Activated effector memory CD4-positive, alpha-beta T cell treated with Interleukin-2 at 50 U/mL for 16 hours (primary cell): Measurements from ENCODE around the gene PRSS1.
"Not testable (repeated sequence)": the region's sequence is repeated elsewhere in the genome, so short reads cannot be mapped to it uniquely, and the experiment has no call there.

Experiments
- DNase-seq: peaks from one replicate; pipeline ENCODE4 v3.0.0-alpha.2; 2020

Gene PRSS1

GRCh38 chr7:142748410-142748809 lies 862 bp upstream of the PRSS1 start:
- not testable (repeated sequence) for DNase-seq

DNA sequence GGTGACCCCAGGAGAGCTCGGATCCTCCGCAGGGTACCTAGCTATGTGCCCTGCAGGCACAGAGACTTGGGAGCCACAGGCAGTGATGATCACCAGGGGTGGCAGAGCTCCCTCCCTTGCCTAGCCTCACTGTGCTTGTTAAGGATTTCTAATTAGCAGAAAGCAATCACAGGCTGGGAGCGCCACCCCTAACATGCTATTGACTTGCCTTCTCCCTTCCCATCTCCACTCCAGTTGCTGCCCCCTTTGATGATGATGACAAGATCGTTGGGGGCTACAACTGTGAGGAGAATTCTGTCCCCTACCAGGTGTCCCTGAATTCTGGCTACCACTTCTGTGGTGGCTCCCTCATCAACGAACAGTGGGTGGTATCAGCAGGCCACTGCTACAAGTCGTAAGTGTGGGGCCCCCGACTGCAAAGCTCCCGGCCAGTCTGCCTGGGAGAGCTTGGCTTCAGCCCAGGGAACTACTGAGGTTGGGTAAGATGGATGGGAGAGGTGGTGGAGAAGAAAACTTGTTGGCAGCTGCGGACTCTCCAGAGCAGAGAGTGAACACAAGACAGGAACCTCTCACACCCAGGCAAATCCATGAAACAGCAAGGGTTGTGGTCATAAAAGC lies 1.2 kb downstream of the PRSS1 start:
- no peak for DNase-seq

GRCh38 chr7:142751526-142752175 lies 2.4 kb downstream of the PRSS1 start:
- not testable (repeated sequence) for DNase-seq

GRCh38 chr7:142752376-142753225 lies 3.3 kb downstream of the PRSS1 start:
- no peak for DNase-seq

- DNase-seq: no peak
These were observed 4.1 kb downstream of the PRSS1 start for GRCh38 chr7:142753366-142753765.

- DNase-seq: not testable (repeated sequence)
These were observed 4.7 kb downstream of the PRSS1 start for GRCh38 chr7:142753925-142754491.

- DNase-seq: no peak
These were observed 5.7 kb downstream of the PRSS1 start for GRCh38 chr7:142754681-142755575.

- DNase-seq: not testable (repeated sequence)
These were observed 9.0 kb downstream of the PRSS1 start for GRCh38 chr7:142758312-142758711.

GRCh38 chr7:142759433-142759832 lies 10.2 kb downstream of the PRSS1 start:
- DNase-seq: no peak

DNA sequence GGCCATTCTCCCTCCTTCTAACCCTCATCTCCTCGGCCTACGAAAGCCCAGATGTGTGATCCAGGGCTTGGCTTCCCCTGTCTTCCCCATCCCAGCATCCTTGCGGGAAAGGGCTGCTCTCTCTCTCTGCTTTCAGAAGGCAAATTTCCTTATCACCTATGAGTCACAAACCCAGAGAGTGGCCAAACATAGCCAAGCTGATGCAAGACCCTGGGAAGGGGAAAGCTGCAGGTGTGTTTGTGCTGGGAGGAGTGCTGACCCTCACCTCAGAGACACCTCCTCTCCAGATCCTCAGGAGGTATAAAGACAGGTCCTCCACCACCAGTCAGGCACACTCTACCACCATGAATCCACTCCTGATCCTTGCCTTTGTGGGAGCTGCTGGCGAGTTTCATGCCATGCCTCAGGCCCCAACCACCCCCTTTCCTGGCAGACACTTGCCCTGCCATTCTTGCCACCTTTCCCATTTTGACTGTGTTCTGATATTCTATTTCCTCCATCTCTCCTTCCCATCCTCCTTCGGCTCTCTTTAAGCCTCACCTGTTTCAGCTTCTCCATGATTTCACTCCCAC lies 10.9 kb downstream of the PRSS1 start:
- DNase-seq: no peak

DNA sequence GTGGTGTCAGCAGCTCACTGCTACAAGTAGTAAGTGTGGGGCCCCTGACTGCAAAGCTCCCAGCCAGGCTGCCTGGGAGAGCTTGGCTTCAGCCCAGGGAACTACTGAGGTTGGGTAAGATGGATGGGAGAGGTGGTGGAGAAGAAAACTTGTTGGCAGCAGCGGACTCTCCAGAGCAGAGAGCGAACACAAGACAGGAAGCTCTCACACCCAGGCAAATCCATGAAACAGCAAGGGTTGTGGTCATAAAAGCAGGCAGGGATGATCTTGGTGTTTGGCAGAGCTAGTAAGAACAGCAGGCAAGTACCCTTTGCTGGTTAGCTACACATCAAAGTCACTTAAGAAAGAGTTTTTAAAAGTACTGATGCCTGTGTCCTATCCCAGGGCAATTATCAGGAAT lies 12.3 kb downstream of the PRSS1 start:
- not testable (repeated sequence) for DNase-seq

DNA sequence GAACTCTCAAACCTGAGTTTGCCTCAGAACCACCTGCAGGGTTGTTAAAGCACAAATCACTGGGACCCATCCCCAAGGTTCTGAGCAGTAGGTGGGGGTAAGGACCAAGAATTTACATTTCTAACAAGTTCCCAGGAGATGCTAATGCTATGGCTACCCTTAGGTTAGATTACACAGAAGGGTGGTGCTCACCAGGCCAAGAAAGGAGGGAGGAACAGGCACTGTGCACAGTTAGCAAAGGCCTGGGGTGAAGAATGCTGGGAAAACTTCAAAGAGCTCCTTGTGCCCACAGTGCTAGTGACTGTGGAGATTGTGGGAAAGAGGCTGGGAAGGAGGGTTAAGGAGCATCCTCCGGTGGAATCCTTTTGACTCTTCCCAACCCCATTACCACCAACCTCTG lies 12.8 kb downstream of the PRSS1 start:
- no peak for DNase-seq

GRCh38 chr7:142767451-142767850 lies 18.2 kb downstream of the PRSS1 start:
- no peak for DNase-seq

DNA sequence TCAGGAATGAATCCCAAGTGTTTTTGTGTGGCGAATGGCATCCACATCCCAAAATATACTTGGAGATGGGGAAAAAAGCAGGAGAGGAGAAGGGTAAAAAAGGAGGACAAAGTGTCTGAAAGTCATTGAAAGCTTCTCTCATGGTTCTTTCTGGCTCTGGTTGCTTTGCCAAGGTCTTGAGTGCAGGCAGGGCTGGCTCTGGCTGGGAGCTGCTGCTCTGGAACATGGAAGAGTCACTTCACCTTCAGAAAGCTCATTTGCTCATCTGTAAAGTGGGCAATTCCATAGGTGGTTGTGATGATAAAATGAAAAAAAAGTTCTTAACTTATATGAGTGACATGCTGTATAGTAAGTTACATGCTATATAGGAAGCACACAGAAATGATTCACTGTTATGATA lies 18.6 kb downstream of the PRSS1 start:
- DNase-seq: no peak

- not testable (repeated sequence) for DNase-seq
These were observed 19.6 kb downstream of the PRSS1 start for GRCh38 chr7:142768885-142769284.

DNA sequence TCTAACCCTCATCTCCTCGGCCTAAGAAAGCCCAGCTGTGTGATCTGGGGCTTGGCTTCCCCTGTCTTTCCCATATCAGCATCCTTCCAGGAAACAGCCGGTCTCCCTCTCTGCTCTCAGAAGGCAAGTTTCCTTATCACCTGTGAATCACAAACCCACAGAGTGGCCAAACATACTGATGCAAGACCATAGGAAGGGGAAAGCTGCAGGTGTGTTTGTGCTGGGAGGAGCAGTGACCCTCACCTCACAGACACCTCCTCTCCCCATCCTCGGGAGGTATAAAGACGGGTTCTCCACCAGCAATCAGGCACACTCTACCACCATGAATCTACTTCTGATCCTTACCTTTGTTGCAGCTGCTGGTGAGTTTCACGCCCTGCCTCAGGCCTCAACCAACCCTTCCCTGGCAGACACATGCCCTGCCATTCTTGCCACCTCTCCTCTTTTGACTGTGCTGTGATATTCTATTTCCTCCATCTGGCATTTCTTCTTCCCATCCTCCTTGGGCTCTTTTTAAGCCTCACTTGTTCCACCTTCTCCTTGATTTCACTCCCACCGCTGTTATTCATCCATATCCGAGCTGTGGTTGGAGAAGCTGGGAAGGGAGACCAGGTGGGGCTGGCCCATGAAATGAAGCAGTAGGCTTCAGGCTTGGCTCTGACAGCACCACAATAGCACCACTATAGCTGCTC lies 21.5 kb downstream of the PRSS1 start, which contains the start of gene PRSS2:
TSS of gene PRSS2 (plus strand) at position 310 of the 692 bp plus-strand sequence. CDS start at position 323, 13 bp downstream.
- DNase-seq: no peak

DNA sequence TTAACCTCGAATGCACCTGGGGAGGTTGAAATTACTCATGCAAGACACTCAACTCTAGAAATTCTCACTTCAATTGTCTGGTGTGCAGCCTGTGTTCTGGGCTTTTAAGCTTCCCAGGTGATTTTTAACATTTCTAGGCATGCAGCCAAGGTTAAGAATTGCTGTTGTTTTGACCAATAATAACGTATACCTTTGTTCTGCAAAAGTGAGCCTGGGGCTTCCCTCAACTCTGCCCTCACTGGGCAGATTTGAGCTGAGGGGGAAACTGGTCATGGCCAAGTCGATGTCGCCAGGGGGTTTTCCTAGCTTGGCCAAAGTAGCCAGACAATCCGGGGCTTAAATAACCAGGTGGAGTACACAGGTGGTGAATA lies 22.1 kb downstream of the PRSS1 start:
- no peak for DNase-seq

- DNase-seq: no peak
These were observed 22.8 kb downstream of the PRSS1 start for GRCh38 chr7:142772051-142772450.

- DNase-seq: no peak
These were observed 23.4 kb downstream of the PRSS1 start for GRCh38 chr7:142772673-142773072.

GRCh38 chr7:142773230-142773629 lies 24.0 kb downstream of the PRSS1 start:
- no peak for DNase-seq
